Nephron progenitor cell (in vitro differentiated cells): ENCODE measurements around the gene FGD3.

Experiments used
- DNase-seq: peaks from one replicate; pipeline ENCODE4 v3.0.0; 2021
- H3K27ac Mint-ChIP-seq: 2 replicates; pipeline ENCODE4 v1.8.0; 2021; ENCODE audit warnings: mild to moderate bottlenecking, moderate library complexity, mixed read lengths
- H3K27me3 Mint-ChIP-seq: 2 replicates; pipeline ENCODE4 v1.8.0; 2021; ENCODE audit warnings: mild to moderate bottlenecking, low read depth, mixed read lengths; ENCODE audit not compliant: poor library complexity
- H3K36me3 Mint-ChIP-seq: 2 replicates; pipeline ENCODE4 v1.8.0; 2021; ENCODE audit warnings: low read depth, mixed read lengths
- H3K4me1 Mint-ChIP-seq: 2 replicates; pipeline ENCODE4 v1.8.0; 2021; ENCODE audit warnings: mixed read lengths
- H3K4me3 Mint-ChIP-seq: 2 replicates; pipeline ENCODE4 v1.8.0; 2021; ENCODE audit warnings: mild to moderate bottlenecking, moderate library complexity, mixed read lengths
- H3K9me3 Mint-ChIP-seq: 2 replicates; pipeline ENCODE4 v1.8.0; 2021; ENCODE audit warnings: mild to moderate bottlenecking, moderate library complexity, mixed read lengths
- CTCF ChIP-seq: fragments of 200-600 bp; sonication (generic); IDR thresholded peaks from 2 replicates; pipeline ENCODE4 v1.5.0; 2021; ENCODE audit warnings: antibody characterized with exemption

The FGD3 gene

DNA sequence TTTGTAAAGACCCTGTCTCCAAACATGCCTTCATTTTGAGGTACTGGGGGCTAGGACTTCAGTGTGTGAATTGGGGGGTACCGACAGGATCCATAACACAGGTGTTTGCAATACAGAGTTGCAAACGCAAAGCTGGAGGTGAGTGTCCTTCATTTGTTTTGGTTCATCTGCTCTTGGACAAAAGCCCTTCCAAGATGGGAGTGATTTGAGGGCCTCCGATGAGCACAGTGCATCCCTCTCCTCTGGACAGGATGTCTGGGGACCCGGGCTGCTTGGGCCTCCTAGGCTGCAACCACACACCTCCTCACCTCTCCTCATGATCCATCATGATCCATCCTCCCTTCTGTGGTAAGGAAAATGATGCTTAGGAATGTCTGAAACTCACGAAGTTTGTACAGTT is 23.8 kb downstream of the FGD3 start:
- H3K36me3 Mint-ChIP-seq, result no peaks in the 10 kb centered on the region
- no peak for DNase-seq
- peaks cover 35% of the 10 kb centered on the region for H3K4me1 Mint-ChIP-seq
- no peak overlapping the region for H3K27ac Mint-ChIP-seq
- H3K9me3 Mint-ChIP-seq, result no peaks in the 10 kb centered on the region
- H3K4me3 Mint-ChIP-seq, result no peak overlapping the region
- no peak for TF ChIP-seq CTCF
- H3K27me3 Mint-ChIP-seq, result peaks cover 7% of the 10 kb centered on the region

GRCh38 chr9:92971776-92972175 is 24.5 kb downstream of the FGD3 start:
- no peaks in the 10 kb centered on the region for H3K9me3 Mint-ChIP-seq
- no peak overlapping the region for H3K4me3 Mint-ChIP-seq
- no peaks in the 10 kb centered on the region for H3K36me3 Mint-ChIP-seq
- H3K4me1 Mint-ChIP-seq, result peaks cover 35% of the 10 kb centered on the region
- DNase-seq, result no peak
- peaks cover 7% of the 10 kb centered on the region for H3K27me3 Mint-ChIP-seq
- no peak for TF ChIP-seq CTCF
- H3K27ac Mint-ChIP-seq, result no peak overlapping the region

DNA sequence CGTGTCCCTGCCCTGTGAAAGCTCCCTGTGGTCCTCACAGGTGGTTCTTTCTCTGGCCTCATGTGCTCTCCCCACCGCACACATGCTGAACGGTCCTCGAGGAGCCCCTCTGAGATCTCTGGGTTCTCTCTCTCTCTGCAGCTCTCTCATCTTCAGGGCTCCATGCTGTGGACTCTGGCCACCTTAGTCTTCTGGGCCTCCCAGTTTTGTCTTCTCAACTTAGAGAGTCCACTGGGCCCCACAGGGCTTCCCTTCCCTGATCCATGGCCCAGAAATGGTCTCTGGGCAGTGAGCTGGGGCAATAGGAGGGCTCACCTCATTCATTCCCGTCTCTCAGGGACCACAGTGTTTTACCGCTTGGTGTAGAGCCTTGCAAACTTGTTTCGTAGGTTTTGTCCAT is 26.4 kb downstream of the FGD3 start:
- H3K9me3 Mint-ChIP-seq, result no peaks in the 10 kb centered on the region
- peak overlapping the region; percentile 80 for H3K27ac Mint-ChIP-seq
- DNase-seq, result no peak
- H3K4me1 Mint-ChIP-seq, result peaks cover 27% of the 10 kb centered on the region
- H3K4me3 Mint-ChIP-seq, result no peak overlapping the region
- peaks cover 7% of the 10 kb centered on the region for H3K27me3 Mint-ChIP-seq
- no peaks in the 10 kb centered on the region for H3K36me3 Mint-ChIP-seq
- no peak for TF ChIP-seq CTCF

DNA sequence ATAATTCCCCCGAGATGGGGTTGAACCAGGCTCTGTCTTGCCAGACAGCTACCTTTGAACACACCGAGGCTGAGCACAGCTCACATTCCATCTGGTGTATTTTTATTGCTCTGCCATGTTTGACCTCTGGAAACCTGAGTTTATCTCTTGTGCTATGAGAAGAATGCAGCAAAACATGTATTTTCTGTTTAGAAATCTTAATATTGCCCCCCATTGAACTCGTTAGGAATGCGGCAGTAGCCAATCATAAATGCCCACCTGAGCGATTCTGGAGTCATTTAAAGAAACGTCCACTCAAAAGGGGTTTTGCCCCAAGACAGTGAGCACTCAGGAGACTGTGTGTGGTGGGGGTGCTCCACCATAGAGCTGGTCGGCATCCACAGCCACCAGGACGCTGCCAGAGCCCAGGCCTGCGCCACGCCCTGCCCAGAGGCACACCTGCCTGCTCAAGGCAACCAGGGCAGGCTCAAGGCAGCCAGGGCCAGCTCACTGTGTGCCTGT is 26.9 kb downstream of the FGD3 start:
- no peak for DNase-seq
- no peak for TF ChIP-seq CTCF
- Mint-ChIP-seq H3K27ac (no peak overlapping the region), H3K27me3 (peaks cover 7% of the 10 kb centered on the region), H3K4me1 (peaks cover 22% of the 10 kb centered on the region), H3K9me3 (no peaks in the 10 kb centered on the region), H3K4me3 (no peak overlapping the region), H3K36me3 (no peaks in the 10 kb centered on the region)

- Mint-ChIP-seq H3K27ac (no peak overlapping the region), H3K4me3 (no peak overlapping the region), H3K4me1 (peaks cover 16% of the 10 kb centered on the region), H3K27me3 (peaks cover 7% of the 10 kb centered on the region), H3K9me3 (peaks cover 4% of the 10 kb centered on the region), H3K36me3 (no peaks in the 10 kb centered on the region)
- no peak for DNase-seq
- TF ChIP-seq CTCF, result no peak
Measured at GRCh38 chr9:92974761-92975755, 27.7 kb downstream of the FGD3 start.

- DNase-seq, result no peak
- Mint-ChIP-seq H3K27ac (no peak overlapping the region), H3K4me1 (peaks cover 8% of the 10 kb centered on the region), H3K27me3 (peaks cover 7% of the 10 kb centered on the region), H3K36me3 (peaks cover 2% of the 10 kb centered on the region), H3K9me3 (peaks cover 16% of the 10 kb centered on the region), H3K4me3 (no peak overlapping the region)
- no peak for TF ChIP-seq CTCF
Measured at GRCh38 chr9:92976431-92976830, 29.1 kb downstream of the FGD3 start.
